Measurements from ENCODE around the gene RRP9.
A peak's percentile ranks its signal among the peaks of the same experiment; 100 is the strongest.

RRP9 gene

DNA sequence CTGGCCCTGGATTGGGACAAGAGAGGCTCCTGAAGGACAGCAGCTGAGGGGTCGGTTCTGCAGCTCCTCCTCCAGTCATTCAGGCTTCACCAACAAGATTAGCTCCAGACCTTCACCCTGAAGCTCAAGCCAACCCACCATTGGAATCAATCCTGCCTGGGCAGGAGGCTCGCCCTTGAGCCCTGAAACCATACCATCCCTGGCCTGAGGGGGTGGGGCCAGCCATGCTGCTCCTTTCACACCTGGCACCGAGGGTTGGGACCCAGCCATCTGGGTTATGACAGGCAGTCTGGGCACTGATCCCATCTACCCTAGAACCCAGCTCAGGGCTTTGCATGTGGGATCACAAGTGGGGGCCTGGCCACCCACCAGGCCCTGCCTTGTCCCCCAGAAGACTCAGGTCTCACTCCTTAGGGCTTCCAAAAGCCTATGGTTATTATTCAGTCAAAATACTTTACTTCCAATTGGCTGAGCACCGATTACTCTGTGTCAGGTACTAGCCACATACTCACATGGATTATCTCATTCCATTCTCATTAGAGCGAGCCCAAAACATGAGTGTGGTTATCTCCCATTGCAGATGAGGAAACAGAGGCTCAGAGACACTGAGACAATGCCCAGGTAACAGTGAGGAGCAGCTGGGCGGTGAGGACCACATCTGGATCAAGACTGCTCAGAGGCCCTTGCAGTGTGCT lies 29.0 kb upstream of the RRP9 start:
- DNase-seq: no peak

DNA sequence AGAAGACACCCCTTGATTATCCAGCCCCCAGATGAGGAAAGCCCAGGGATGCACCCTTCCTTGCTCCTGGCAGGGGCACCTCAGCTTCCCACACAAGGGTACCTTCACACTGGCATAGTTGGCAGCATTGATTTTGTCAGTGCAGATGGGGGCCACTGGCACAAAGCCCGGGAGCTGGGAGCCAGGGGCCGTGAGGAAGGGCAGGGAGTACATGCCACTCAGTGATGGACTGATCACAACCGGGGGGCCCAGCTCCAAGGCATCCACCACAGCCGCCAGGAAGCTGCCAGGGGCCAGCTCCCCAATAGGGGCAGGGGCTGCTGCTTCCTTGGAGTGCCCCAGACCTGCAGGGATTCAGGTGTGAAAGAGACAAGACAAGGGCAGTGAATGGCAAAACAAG lies 28.1 kb upstream of the RRP9 start:
- no peak for DNase-seq

DNA sequence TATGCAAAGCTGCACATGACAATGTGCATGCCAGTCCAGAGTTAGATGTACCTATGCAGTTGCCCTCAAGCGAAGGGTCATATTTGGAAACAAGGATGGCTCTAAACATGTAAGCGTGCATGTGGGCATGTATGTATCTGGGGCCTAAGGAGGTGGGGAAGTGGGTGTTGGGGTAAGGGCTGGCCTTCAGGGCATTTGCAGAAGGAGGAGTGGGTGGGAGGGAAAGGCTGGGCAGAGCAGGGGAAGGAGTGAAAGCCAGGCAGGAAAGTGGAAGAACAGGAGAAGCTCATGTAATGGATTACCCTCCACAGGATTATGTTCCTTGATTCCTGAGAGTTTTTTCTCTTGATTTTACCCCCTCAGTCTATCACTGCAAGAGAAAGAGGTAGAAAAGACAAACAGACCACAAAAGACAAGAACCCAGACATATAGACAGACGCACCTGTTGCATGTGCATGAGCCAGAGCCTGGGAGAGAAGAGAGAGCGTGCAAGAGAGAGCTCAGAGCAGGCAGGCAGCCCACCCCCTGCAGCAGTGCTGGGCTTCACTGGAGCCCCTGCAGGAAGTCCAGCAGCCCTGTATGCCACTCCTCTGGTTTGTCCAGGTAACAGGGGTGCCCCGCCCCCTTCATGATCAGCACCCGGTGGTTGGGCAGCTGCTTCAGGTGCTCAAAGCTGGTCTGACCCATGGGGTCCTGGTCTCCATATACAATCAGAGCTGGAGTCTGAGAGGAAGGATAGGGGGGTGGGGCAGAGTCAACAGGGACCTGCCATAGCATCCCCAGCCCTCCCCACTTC lies 27.4 kb upstream of the RRP9 start:
- no peak for DNase-seq

DNA sequence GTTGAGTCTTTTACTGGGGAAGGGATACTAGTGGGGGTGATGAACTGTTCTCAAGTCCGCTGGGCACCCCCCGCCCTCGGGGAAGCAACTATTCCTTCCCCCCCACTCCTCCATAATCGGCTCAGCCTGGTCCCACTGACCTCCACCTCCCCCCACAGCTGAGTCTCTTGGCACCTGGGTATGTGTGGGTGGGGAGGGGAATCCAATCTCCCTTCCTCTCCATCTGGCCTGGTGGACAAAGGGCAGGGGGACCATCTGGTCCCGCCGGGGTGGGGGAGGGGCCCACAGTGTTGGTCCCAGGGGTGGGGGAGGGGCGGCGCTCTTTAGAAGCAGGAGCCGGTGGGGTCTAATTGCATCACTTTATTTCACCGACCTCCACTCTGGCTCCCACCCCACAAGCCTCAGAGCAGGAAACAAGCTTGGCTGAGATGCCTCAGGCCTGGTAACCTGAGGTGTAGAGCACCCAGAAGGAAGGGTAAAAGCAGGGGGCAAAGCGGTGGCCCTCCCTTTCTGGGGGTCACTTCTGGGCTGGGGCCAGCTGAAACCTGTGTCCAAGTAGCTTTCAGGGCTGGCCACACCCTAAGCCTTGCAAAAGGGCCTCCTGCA lies 26.6 kb upstream of the RRP9 start:
- DNase-seq: no peak

DNA sequence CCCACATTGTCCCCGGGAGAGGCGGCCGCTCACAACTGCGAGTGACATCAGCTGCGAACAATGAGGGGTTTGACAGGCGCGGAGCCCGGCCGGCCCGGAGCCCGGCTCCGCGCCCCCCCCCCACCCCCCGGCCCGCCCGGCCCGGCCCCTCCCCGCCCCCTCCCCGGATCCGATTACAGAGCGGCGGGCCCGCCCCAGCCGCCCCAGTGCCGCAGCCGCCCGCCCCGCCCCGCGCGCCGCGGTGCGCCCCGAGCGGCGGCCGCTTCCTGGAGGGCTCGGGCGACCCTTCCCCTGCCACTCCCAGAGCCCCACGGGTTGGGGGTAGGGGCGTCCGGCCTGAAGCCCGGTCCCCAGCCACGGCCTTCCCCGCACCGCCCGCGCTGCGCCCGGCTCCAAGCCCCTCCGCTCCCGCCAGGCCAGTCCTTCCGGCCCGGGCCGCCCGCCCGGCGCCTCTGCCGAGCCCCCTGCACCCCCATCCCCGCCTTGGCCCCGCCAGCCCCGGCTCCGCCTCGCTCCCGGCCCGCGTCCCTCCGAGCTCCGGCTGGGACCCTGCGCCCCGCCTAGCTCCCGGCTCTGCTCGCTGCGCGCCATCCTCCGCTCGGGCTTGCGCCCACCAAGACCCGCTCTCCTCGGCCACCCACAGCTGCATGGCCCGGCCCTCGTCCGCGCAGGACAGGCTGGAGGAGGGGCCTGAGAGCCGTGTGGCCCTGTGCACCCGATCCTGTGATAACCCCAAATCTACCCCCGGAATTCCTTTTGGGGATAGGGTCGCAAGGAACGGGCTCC lies 25.9 kb upstream of the RRP9 start, which contains the start of gene PCBP4:
Gene PCBP4 (minus strand): TSS at position 71 of the 786 bp plus-strand sequence. CDS start 6,214 bp downstream, outside the sequence.
- DNase-seq: peak; percentile 20 to 44

DNA sequence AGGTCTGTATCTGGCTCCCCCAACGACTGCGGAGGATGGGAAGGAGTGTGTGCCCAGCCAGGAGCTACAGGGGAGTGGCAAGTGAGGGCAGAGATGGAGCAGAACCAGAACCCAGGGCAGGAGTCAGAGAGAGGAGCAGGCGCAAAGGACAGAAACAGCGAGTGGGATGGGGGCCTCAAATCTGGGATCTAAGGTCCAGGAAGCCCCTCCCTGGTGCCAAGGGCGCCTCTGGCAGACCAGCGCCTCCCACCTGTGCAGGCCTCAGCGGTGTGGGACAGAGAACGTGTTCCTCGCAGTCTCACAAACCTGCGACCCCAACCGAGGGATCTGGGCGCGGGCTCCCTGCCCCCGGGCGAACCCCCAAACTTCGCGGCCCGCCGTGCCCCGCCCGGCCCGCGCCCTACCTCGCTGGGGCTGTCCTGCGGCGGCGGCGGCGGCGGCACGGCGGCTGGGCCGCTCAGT lies 25.2 kb upstream of the RRP9 start:
- no peak for DNase-seq

DNA sequence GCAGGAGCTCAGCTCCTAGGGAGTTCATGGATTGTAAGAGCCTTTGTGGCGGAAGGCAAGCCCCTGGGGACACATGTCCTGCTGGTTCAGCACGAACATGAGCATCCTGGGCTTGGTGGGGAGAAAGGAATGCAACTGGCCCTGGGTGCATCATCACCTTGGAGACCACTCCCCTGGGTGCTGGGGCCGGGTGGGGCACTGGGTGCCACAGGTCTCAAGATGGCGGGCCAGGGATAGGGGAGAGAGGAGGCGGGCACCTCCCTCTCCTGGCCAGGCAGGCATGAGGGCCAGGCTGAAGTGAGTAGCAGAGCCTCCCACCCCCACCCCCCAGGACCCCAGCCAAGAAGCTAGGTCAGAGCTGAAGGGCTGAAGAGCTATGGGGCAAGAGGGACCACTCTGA lies 24.8 kb upstream of the RRP9 start:
- DNase-seq: no peak

DNA sequence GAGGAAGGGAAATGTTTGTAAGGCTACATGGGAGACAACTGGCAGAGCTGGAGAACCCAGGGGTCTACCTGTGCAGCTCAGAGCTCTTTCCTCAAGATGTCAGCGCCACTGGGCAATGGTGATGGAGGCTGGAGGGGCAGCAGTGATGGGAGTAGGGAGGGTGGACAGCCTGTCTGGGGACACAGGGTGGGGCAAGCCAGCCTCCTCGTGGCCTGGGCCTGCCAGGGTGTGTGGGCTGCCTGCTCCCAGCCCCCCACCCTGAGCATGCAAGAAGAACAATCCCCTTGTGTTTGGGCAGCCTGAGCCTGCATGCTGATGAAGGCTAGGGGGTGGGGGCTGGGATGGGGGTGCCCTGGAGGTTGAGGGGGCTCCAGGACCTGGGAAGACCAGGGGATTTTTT lies 24.3 kb upstream of the RRP9 start:
- no peak for DNase-seq

DNA sequence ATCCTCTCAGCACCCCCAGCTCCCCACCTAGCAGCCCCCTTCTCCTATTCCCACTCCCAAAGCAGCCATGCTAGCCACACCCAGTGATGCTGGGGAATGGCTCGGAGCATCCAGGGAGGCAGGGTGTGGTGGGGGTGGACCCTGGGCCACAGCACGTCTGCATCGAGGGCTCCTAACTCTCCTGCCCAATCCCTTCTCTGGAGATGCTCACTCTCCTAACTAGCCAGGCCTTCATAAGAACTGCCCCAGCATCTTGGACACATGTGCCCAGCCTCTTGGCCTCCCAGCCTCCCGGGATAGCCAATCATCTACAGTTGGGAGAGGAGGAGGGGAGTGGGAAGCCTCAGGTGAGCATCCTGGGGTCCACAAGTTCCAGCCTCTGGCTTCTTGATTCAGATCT lies 22.8 kb upstream of the RRP9 start:
- DNase-seq: no peak

DNA sequence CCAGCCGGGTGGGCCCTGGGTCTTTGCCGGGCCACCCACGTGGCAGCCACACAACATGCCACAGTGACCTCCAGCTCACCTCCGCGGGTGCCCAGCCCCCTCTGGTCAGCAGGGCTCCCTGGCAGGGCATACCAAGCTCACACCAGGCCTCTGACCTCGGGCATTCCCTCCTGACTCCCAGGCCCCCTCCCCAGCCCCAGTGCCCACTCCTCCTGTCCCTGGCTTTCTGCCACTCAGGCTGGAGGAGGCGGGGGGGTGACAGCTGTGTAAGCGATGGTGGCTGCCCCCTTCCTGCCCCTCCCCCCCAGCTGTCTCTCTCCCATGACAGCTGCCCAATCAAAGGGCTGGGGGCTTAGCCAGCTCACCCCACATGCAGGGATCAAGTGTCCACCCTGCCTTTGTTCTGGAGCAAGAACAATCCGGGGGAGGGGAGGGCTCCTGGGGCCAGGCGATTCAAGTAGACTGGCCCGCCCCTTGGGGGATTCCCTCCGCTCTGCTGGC lies 22.3 kb upstream of the RRP9 start:
- no peak for DNase-seq

DNA sequence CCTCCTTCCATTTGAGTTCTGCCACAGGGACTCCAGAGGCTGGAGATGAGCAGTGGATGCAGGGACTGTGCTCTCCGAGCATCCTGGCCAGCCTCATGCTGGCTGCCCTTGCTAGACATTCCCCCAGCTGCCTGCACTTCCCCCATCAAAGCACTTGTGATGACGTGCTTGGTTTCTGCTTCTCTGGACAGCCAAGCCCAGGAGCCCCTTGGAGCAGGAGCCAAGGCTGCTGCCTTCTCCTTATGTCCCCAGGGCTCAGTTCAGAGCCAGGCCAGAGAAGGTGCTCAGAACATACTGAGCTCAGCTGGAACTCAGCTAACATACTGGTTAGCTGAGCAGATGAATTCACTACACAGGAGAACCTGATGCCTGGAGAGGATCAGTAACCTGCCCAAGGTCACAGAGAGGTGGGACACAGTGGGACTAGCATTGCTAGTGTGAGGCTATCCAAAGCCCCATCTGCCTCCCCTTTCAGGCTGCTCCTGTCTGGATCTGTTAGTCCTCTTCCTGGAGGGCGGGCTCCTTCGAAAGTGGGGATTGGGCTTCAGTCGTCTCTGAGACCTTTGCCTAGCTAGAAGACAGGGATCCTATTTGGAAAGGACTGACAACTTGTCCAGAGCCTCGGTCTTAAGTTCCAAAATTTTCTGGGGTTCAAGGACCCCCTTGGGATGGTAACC lies 21.3 kb upstream of the RRP9 start:
- no peak for DNase-seq

DNA sequence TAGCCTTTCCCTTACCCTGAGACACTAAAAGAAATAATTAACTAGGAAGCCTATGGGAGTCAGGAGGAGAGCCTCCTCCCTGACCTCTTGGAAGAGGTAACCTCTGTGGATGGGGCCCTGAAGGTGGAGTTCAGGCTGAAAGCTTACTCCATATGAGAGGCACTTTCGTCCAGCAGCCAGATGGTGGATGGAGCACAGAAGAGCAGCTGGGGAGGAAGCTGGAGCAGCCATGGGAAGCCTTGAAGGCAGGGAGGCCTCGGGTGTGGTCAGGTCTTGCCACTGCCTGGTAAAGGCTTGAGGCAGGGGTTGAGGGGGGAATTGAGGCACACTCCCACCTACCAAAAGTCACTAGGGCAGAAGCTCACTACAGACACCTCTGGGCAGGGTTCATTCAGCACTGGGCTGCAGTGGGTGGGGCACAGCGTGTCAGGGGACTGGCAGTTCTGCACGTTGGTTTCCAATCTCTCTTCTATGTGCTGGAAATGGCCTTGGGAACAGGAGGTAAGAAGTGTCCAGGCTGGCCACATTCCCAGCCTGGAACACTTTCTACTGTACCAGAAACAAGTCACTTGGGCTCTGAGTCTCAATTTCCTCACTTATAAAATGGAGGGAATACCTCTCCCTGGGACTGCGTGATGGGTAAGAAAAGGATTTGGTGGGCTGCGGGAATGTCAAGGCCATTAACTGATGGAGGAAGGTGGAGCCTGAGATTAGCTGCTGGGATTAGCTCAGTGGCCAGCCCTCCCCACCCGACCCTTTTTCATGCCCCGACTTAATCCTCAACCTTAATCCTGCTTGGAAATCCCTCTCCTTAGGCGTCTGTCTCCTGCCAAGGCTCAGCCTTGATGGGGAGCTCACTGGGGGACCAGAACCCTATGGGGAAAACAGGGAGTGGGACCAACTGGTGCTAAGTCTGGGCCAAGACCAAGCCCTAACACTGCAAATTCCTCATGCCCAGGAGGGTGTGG lies 20.2 kb upstream of the RRP9 start:
- DNase-seq: no peak

DNA sequence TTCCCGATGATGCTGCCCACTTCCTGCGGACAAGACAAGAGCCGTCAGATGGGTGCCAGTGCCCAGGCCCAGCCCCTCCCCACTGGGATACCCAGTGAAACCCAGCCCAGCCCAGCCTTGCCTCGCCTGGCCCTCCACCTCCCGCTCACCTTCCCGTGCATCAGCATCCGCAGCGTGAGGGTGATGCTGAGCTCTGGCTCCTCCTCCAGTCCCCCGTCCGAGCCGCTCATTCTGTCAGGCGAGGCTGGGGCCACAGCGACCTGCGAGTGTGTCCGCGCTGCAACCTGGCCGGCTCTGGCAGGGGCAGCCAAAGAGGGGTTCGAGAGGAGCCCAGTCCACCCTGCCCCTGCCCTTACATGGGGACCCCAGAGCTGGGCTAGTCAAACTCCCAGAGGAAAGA lies 19.3 kb upstream of the RRP9 start:
- no peak for DNase-seq

DNA sequence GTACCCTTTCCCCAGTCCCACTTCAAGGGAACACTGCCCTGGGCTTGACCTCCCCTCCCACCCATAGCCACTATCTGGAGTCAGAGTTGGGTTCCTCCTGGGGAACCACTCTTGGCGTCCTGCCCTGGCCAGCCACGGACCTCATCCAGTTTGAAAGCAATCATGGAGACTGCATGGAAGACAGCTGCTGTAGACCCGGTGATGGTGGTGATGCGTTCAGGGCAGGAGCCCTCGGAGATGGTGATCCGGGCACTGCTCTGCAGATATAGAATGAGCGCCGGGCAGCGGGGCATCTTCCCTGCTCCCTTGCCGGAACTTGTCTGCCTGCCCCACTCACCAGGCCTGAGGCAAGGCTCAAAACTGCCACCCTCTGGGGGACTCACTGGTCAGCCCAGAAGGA lies 18.7 kb upstream of the RRP9 start:
- no peak for DNase-seq

DNA sequence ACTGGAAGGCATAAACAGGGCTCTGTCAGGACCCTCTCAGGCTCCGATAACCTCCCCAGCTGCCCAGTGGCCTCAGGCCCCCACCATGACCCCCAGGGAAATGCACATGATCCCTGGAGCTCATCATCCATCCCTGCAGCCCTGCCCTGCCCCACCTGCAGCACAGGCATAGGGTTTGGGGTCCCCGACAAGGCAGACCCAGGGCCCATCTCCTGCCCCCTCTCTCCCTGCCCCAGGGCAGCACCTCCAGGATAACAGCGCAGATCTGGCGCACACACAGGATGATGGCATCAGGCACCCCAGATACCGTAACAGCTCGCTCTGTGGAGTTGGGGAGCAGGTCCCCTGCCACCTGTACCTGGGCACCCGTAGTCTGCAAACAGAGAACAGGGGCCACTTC lies 17.9 kb upstream of the RRP9 start:
- no peak for DNase-seq

DNA sequence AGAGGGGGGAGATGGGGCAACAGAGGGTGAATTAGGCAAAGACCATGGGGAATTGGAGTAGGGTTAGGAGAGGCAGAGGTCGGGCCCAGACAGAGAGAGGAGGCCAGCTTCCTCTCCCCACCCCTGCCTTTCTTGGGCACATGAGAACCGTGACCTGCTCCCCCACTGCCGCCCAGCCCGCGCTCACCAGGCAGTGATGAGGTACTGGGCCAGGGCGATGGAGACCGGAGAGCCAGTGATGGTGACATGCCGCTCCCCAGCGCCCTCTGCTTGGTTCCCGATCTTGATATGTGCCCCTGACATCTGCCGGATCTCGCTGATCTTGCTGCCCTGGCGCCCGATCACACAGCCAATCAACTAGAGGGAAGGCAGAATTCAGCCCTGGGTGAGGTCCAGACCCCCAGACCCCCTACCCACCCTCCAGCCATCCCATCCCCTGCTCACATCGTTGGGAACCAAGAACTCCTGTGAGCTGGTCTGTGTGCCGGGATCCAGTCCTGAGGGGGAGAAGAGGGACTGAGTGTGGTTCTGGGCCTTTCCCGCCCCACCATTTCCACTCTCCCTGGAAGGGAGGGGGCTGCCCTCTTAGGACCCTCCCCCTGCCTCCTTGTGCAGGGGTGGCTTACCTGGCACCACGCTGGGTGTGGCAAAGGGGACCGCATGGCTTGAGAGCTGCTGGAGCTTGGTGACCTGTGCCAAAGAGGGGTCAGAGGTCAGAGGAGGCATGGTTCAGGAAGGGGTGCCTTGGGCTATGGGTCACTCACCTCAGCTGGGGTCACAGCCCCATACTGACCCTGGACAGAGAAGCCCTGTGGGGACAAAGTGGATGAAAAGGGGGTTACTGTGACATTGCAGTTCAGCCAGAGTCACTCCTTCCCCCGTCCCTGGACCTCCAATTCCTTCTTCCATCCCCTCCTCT lies 17.2 kb upstream of the RRP9 start:
- DNase-seq: no peak

DNA sequence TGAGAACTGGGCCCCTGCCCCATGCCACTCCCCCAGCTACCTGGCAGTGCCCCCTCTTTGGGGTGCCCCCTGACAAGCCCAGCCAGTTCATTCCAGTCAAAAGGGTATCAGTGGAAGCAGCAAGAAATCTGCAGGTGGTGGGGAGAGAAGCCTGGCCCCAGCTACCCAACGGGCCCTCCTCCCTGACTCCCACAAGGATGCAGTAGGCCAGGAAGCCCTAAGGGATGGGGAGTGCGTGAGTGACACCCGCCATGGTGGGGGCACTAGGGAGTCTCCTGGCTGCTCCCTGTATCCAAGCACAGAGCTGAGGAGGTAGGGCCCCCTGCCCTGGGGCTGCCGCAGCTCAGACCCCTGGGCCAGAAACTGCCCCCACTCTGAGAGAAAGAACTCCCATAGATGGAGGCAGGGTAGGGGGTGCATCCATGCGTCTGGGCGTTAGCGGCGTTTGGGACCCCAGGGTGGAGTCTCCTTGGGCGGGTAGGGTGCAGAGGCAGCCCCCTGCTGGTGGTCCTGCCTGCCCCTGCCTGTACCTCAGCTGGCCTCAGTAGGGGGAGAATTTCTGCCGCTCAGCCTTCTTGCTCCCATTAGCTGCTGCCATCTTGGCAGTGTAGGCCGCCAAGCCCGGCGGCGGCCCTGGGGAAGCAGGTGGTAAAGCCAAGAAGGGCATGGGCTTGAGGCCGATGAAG lies 16.0 kb upstream of the RRP9 start:
- DNase-seq: no peak

DNA sequence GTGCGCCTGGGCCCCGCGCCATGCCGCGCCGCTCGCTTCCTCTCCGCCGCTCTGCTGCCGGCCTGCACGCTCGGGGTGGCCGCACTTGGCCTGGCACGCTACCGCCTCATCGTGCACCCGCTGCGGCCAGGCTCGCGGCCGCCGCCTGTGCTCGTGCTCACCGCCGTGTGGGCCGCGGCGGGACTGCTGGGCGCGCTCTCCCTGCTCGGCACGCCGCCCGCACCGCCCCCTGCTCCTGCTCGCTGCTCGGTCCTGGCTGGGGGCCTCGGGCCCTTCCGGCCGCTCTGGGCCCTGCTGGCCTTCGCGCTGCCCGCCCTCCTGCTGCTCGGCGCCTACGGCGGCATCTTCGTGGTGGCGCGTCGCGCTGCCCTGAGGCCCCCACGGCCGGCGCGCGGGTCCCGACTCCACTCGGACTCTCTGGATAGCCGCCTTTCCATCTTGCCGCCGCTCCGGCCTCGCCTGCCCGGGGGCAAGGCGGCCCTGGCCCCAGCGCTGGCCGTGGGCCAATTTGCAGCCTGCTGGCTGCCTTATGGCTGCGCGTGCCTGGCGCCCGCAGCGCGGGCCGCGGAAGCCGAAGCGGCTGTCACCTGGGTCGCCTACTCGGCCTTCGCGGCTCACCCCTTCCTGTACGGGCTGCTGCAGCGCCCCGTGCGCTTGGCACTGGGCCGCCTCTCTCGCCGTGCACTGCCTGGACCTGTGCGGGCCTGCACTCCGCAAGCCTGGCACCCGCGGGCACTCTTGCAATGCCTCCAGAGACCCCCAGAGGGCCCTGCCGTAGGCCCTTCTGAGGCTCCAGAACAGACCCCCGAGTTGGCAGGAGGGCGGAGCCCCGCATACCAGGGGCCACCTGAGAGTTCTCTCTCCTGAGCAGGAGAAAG lies 14.4 kb upstream of the RRP9 start:
- DNase-seq: no peak

Measured in NCI-H1930 (cell line).